ENCODE results near the gene PTPRT. TPM values are rescaled to one million over a fixed set of nuclear protein-coding genes. Genes with fewer than 3 reads are reported as not detected.
A peak's percentile ranks its signal among the peaks of the same experiment; 100 is the strongest.

PTPRT gene
- total and polyA plus RNA-seq, 12 donors = 0.05 to 0.34 (median 0.16) TPM; not detected in 1

DNA sequence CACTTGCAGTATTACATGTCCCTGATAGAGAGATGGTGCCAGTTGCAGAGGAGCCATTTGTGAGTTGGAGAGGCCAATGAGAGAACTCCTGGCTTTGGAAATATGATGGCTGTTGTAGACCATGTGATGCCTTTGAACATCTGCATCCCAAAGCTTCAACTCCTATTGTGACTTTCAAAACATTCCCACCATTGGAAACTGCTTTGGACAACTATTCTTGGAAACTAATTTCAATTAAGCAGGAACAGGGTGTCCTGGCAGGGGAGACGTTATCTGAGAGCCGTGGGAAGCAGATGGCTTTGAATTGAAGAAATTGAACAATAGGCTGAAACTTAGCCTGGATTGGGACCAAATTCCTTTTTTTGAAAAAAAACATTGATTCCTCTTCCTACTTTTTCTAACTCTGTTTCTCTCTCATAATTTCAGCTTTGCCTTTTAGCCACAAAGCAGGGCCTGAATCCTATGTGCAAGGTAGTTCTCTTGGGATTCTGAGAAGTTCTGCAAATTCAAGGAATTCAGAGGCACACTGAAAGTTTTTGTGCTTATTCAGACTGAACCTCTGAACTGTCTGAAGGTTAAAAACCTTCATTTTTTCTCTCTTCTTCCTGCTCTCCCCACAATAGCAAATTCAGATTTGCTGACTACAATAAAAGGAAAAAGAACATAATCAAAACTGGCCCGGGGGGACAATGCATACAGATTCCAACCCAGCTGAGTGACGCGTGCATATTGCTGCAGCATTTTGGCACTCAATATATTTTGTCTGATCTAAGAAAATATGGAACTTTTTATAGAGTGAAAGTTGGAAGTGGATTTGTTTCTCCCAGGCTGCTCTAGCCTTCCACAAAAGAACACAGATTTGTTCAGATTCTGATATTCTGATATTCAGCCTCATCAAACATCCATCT lies 851.2 kb downstream of the PTPRT start:
- intact Hi-C loops (cut with DNase I) = no loop called here
- peak in 1 of 7 donors; percentile 7 for DNase-seq
- WGBS, 4 donors = 41 to 54% (median 44%) methylated on average over 5 of the region's 5 CpGs

GRCh38 chr20:42336576-42336975 lies 853.1 kb downstream of the PTPRT start:
- Histone ChIP-seq H3K9me3 (replicated peaks in 1 of 3) (no peaks in the 10 kb centered on the region), H3K27me3 (no peaks in the 10 kb centered on the region), H3K4me1 (replicated peaks in 1 of 2) (no peaks in the 10 kb centered on the region), H3K27ac (no peak overlapping the region), H3K4me3 (no peak overlapping the region), H3K36me3 (replicated peaks in 1 of 2) (no peaks in the 10 kb centered on the region)
- intact Hi-C loops (cut with DNase I) = no loop called here
- WGBS, 4 donors = 72 to 93% (median 77%) methylated on average over 1 of the region's 1 CpG
- no peak for TF ChIP-seq POLR2A (IDR thresholded peaks at IDR 0.05)
- no peak for TF ChIP-seq CTCF (IDR thresholded peaks at IDR 0.05)
- no peak for DNase-seq

More for the DNA sequence above, 851.2 kb downstream of the PTPRT start:
- H3K4me3 ChIP-seq = no peak overlapping the region
- no peaks in the 10 kb centered on the region for H3K9me3 ChIP-seq (replicated peaks in 1 of 3)
- no peaks in the 10 kb centered on the region for H3K36me3 ChIP-seq (replicated peaks in 1 of 2)
- no peaks in the 10 kb centered on the region for H3K4me1 ChIP-seq (replicated peaks in 1 of 2)
- no peaks in the 10 kb centered on the region for H3K27me3 ChIP-seq
- no peak overlapping the region for H3K27ac ChIP-seq
- TF ChIP-seq POLR2A (IDR thresholded peaks at IDR 0.05) (no peak), CTCF (IDR thresholded peaks at IDR 0.05) (no peak)

DNA sequence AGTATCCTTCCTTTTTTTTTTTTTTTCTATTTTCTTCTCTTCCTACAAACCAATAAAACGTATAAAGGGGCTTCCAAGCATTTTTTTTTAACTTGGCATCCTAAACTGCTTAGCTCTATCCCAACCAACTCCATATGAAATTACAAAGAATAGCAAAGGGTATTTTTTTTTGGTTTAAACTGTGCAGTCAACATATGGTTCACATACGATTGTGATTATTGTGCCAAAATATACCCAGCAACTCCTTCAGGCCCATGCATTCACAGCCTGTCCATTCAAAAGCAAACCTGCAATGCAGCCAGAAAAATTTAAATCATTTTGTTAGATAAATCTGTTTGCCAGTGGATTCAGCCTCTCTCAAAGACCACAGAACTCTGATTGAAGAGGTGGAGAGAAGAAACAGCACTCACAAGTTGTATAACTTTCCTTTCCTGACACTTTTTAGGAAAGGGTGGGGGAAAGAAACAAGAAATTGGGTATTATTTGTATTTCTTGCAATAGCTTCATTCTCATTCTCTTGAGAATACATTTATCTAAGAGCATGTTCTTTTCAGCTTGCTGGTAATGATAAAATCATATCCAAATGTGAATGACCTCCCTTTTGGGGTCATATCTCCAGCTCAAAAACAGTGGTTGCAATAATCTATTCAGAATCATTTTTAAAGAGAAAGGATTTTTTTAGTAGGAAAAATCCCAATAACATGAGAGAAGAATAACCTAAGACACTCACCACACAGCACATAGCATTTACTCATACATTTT lies 870.3 kb downstream of the PTPRT start:
- no peaks in the 10 kb centered on the region for H3K4me1 ChIP-seq (replicated peaks in 1 of 2)
- H3K9me3 ChIP-seq (replicated peaks in 1 of 3) = no peaks in the 10 kb centered on the region
- H3K36me3 ChIP-seq (replicated peaks in 1 of 2) = no peaks in the 10 kb centered on the region
- WGBS, 4 donors = 54 to 62% (median 59%) methylated on average over 2 of the region's 2 CpGs
- no peak overlapping the region for H3K4me3 ChIP-seq
- no peak for DNase-seq
- TF ChIP-seq CTCF (IDR thresholded peaks at IDR 0.05) (no peak), POLR2A (IDR thresholded peaks at IDR 0.05) (no peak)
- H3K27ac ChIP-seq = no peak overlapping the region
- no peaks in the 10 kb centered on the region for H3K27me3 ChIP-seq
- intact Hi-C loops (cut with DNase I) = no loop called here

GRCh38 chr20:42313704-42314103 lies 876.0 kb downstream of the PTPRT start:
- H3K4me3 ChIP-seq = no peak overlapping the region
- no peaks in the 10 kb centered on the region for H3K27me3 ChIP-seq
- 72 to 81% (median 75%) methylated on average over 3 of the region's 3 CpGs for WGBS, 4 donors
- H3K36me3 ChIP-seq (replicated peaks in 1 of 2) = no peaks in the 10 kb centered on the region
- H3K9me3 ChIP-seq (replicated peaks in 1 of 3) = no peaks in the 10 kb centered on the region
- no peak overlapping the region for H3K27ac ChIP-seq
- intact Hi-C loops (cut with DNase I) = no loop called here
- H3K4me1 ChIP-seq (replicated peaks in 1 of 2) = no peaks in the 10 kb centered on the region
- no peak for DNase-seq
- TF ChIP-seq CTCF (IDR thresholded peaks at IDR 0.05) (no peak), POLR2A (IDR thresholded peaks at IDR 0.05) (no peak)
